Prostate gland (tissue), 2 donors: ENCODE results near the gene CCDC30.

Experiments
- CTCF ChIP-seq, 4 experiments: fragments of 200-600 bp in 2 of 4; fragments of 450-650 bp in 2 of 4; sonication (generic) in 2 of 4; IDR thresholded peaks; 1 replicate in 3 of 4; 2 replicates in 1 of 4; pipeline ENCODE4 v1.5.1; 2016 to 2019; ENCODE audit warnings: antibody characterized with exemption in 4 of 4, mild to moderate bottlenecking in 2 of 4, moderate library complexity in 2 of 4
- POLR2A ChIP-seq: fragments of 450-650 bp; IDR thresholded peaks from one replicate; pipeline ENCODE4 v1.6.1; 2016; ENCODE audit warnings: antibody characterized with exemption, mild to moderate bottlenecking
- POLR2AphosphoS5 ChIP-seq: sonication (generic); formaldehyde crosslinking; IDR thresholded peaks from one replicate; pipeline ENCODE4 v1.6.1; 2017; ENCODE audit warnings: antibody characterized with exemption

GRCh38 chr1:42613803-42614131 lies 150.7 kb downstream of the CCDC30 start:
- TF ChIP-seq POLR2A: no peak
- TF ChIP-seq CTCF (IDR thresholded peaks at IDR 0.05): no peak
- no peak for TF ChIP-seq POLR2AphosphoS5
